Stimulated activated CD8-positive, alpha-beta memory T cell treated with anti-CD3 and anti-CD28 coated beads, Interleukin-15, amount 100 ng/mL, for 48 hours (primary cell): Measurements from ENCODE around the gene MDGA2.
A peak's percentile ranks its signal among the peaks of the same experiment; 100 is the strongest.
"Not testable (repeated sequence)": the region's sequence is repeated elsewhere in the genome, so short reads cannot be mapped to it uniquely, and the experiment has no call there.

Source experiments
- DNase-seq, 2 donors: peaks; one replicate each; pipeline ENCODE4 v3.0.0-alpha.2; 2020; ENCODE audit warnings: low read depth in 2 of 2

Gene MDGA2

GRCh38 chr14:47332106-47332505, 343.3 kb downstream of the MDGA2 start:
- DNase-seq: no peak

- no peak for DNase-seq
These were observed 347.0 kb downstream of the MDGA2 start for GRCh38 chr14:47328376-47328775.

DNA sequence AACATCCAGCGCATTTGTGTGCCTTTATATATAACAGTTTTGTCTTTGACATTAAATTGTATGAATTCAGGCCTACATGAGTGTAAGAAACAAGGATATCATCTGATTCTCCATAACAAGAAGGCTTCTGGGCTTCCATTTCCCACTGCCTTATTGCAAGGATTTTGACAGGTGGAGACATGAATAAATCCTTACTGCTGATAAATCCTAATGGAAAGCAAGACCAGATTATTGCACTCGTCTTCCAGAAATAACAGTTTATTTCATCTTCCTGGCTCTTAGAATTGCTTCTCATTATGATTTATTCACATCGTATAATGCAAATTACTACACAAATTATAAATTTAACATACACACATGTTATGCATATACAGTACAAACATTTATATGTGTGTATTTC, 348.1 kb downstream of the MDGA2 start:
- no peak for DNase-seq

DNA sequence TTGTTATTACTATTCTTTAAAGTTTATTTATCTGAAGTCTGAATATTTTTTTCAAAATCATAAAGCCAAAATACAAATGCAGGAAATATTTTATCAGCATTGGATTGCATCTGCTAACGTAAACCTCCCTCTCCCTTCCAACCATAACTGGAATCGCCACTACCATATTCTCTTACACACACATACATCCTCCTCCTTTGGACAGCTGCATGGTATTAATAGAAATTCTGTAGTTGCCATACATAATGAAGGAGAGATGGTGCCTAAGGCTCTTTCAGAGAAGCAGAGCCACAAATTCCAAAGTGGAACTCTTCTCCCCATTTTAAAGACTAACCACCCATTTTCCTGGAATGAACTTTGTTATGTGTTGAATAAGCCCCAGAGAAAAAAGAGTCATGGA, 352.7 kb downstream of the MDGA2 start:
- no peak for DNase-seq

GRCh38 chr14:47302121-47302520, 373.3 kb downstream of the MDGA2 start:
- DNase-seq: no peak

DNA sequence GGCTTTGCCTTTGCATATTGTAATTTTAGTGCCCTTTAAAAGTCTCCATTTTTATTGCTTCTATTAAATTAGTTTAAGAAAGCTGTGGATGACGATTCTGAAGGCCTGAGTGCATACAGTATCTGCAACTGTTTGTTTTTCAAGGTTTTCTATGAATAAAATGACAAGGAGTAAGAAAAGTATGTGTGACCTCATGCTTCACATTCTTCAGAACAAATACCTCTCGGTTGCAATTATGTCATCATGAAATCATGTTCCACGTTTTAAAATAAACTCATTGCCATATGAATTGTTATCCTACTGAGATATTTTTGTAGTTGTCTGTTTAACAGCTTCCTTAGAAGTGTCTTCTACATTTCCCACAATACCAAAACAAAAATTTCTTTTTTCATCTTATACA, 374.6 kb downstream of the MDGA2 start:
- no peak for DNase-seq

DNA sequence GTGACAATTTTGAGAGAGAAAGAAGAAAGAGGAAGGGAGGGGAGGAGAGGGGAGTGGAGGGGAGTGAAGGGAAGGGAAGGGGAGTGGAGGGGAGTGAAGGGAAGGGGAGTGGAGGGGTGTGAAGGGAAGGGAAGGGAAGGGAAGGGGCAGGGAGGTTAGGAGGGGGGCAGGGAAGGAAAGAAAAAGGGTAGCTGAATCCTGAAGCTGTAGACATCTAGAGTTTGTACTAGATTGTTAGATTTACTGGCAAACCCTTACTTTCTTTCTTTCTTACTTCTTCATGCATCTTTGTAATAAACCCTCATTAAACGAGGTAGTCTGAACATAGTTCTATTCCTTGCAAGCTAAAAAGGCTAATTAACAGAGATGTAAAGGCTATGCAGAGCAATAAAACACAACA, 378.0 kb downstream of the MDGA2 start:
- no peak for DNase-seq

GRCh38 chr14:47284283-47284682, 391.1 kb downstream of the MDGA2 start:
- no peak for DNase-seq

GRCh38 chr14:47281761-47282160, 393.6 kb downstream of the MDGA2 start:
- DNase-seq: not testable (repeated sequence)

DNA sequence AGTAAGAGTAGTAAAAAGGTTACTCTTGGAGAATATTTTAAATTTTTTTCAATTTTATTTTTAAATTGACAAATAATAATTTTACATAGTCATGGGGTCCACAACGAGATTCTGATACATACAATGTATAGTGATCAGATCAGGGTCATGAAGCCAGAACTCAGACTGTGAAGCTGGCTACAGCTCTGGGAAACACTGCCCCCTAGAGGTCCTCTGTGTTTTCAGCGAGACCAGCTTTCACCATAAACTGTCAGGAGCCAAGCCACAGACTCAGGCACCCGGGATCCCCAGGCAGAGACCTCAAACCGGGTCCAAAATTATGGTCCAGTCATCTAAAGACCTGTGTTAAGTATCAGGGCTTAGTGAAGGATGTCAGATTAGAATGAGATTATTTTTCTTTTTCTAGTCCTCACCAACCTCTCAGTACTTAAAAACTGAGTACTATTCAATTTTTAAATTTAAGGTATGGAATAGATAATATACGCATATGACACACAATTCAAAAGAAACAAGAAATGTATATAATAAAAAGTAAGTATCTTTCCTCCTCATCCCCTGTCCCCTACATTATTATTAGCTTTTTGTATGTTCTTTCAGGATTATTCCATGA, 397.1 kb downstream of the MDGA2 start:
- DNase-seq: peak; percentile 0 to 4

DNA sequence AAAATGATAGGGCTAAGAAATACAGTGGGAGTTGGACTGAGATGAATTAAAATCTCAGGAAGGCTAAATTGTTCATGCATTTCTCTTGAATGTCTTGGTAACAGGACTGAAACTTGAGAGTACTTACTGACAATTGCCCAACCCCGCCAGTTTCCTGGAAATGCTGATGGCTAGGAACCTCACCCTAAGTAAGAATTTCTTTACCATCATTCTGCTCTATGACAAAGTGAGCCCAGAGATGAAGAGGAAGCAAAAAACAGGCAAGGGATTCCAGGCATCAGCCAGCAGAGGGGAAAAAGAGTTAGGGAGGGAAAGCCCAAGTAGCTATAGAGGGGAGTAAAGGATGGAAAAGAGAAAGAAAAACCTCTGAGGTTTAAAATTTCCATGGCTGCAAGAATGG, 397.7 kb downstream of the MDGA2 start:
- DNase-seq: no peak

GRCh38 chr14:47276931-47277330, 398.5 kb downstream of the MDGA2 start:
- DNase-seq: no peak

GRCh38 chr14:47273939-47274338, 401.5 kb downstream of the MDGA2 start:
- no peak for DNase-seq

- DNase-seq: no peak
These were observed 404.7 kb downstream of the MDGA2 start for GRCh38 chr14:47270715-47271114.

- no peak for DNase-seq
These were observed 405.5 kb downstream of the MDGA2 start for GRCh38 chr14:47269756-47270492.

- DNase-seq: no peak
These were observed 410.6 kb downstream of the MDGA2 start for GRCh38 chr14:47264842-47265241.

- DNase-seq: no peak
These were observed 412.6 kb downstream of the MDGA2 start for GRCh38 chr14:47262801-47263200.

DNA sequence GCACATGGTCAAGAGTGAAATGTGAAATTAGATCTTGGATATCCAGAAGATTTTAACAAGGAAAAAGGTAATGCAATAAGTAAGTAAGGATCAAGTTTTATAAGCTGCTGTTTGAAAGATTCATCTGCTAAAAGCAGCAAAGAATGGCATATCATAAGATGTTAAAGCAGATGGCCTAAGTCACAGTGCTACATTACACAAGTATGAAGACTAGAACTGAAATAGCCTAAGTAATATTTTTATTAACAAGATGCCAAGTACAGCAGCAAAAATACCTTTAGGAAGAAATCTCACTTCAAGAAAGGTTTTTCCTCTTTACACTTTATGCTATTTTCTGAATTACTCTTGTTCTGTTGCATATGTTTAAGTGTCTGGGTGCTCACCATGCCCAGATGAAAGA, 414.1 kb downstream of the MDGA2 start:
- no peak for DNase-seq

- DNase-seq: no peak
These were observed 415.6 kb downstream of the MDGA2 start for GRCh38 chr14:47259796-47260195.

- DNase-seq: no peak
These were observed 418.4 kb downstream of the MDGA2 start for GRCh38 chr14:47257013-47257412.

GRCh38 chr14:47252802-47253201, 422.6 kb downstream of the MDGA2 start:
- no peak for DNase-seq

DNA sequence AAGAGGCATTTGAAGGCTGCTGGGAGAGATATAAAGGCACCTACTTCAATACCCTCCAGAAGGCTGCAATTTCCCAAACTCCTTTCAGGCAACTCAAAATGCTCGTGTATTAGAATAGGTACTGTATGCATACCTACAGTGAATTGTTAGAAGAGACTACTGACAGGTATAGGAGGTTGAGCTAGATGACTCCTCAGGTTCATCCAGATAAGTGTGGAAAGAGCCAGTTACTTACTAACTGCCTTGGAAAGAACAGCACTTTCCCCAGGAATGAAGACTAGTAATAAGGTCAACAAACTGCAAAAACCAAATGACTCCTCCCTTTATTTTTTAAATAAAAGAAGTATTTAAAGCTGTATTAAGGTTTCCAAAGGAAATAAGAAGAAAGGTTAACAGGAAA, 429.0 kb downstream of the MDGA2 start:
- DNase-seq: no peak

GRCh38 chr14:47242579-47242978, 432.8 kb downstream of the MDGA2 start:
- DNase-seq: not testable (repeated sequence)
